Activated CD4-positive, alpha-beta T cell treated with anti-CD3 and anti-CD28 coated beads, Interleukin-2, amount 10 ng/mL, durations not matched to agents 24 days and 14 days (primary cell): ENCODE results near the gene PALLD. TPM values are rescaled to one million over a fixed set of nuclear protein-coding genes. Genes with fewer than 3 reads are reported as not detected.
"Not testable (repeated sequence)": the region's sequence is repeated elsewhere in the genome, so short reads cannot be mapped to it uniquely, and the experiment has no call there.

Experiments used
- DNase-seq: peaks from one replicate; pipeline ENCODE4 v3.0.0; 2022
- H3K27ac Mint-ChIP-seq: one replicate; pipeline ENCODE4 v1.8.0; 2022; ENCODE audit warnings: mild to moderate bottlenecking, mixed read lengths
- H3K27me3 Mint-ChIP-seq: one replicate; pipeline ENCODE4 v1.8.0; 2022; ENCODE audit warnings: mixed read lengths
- H3K36me3 Mint-ChIP-seq: one replicate; pipeline ENCODE4 v1.8.0; 2022; ENCODE audit warnings: low read depth, mild to moderate bottlenecking, mixed read lengths
- H3K4me1 Mint-ChIP-seq: one replicate; pipeline ENCODE4 v1.8.0; 2021; ENCODE audit warnings: mixed read lengths
- H3K4me3 Mint-ChIP-seq: one replicate; pipeline ENCODE4 v1.8.0; 2022; ENCODE audit warnings: mild to moderate bottlenecking, moderate library complexity, mixed read lengths
- H3K9me3 Mint-ChIP-seq: one replicate; pipeline ENCODE4 v1.8.0; 2021; ENCODE audit warnings: mixed read lengths
- intact Hi-C: fragments of 100-400 bp; cut with micrococcal nuclease; formaldehyde crosslinking; loops from one replicate; pipeline ENCODE4 v1.15.1; 2023
- total RNA-seq: library from RNA; stranded (reverse); gene quantifications from 2 replicates; pipeline ENCODE4 v1.2.3, GENCODE V29; 2022

PALLD gene
- total RNA-seq, 1 donor from 2014 or later = 34.3 TPM

GRCh38 chr4:168924667-168925066 lies 427.8 kb downstream of the PALLD start:
- intact Hi-C loops = loop anchor here (10.0 kb wide), 1 partner anchor 340 kb away; no protein-coding TSS in a partner anchor
- no peak for DNase-seq
- peaks cover 2% of the 10 kb centered on the region for H3K4me1 Mint-ChIP-seq
- no peaks in the 10 kb centered on the region for H3K27me3 Mint-ChIP-seq
- no peak overlapping the region for H3K27ac Mint-ChIP-seq
- peaks cover 8% of the 10 kb centered on the region for H3K36me3 Mint-ChIP-seq
- no peak overlapping the region for H3K4me3 Mint-ChIP-seq
- no peaks in the 10 kb centered on the region for H3K9me3 Mint-ChIP-seq

GRCh38 chr4:168925789-168926490 lies 429.1 kb downstream of the PALLD start:
- Mint-ChIP-seq H3K27ac (no peak overlapping the region), H3K4me3 (no peak overlapping the region), H3K36me3 (peaks cover 10% of the 10 kb centered on the region), H3K27me3 (no peaks in the 10 kb centered on the region), H3K9me3 (no peaks in the 10 kb centered on the region), H3K4me1 (peaks cover 2% of the 10 kb centered on the region)
- no peak for DNase-seq
- intact Hi-C loops = loop anchor here (10.0 kb wide), 1 partner anchor 341 kb away; no protein-coding TSS in a partner anchor

- intact Hi-C loops = loop anchor here (10.0 kb wide), 1 partner anchor 344 kb away; no protein-coding TSS in a partner anchor
- H3K4me1 Mint-ChIP-seq = peaks cover 2% of the 10 kb centered on the region
- H3K27me3 Mint-ChIP-seq = no peaks in the 10 kb centered on the region
- H3K4me3 Mint-ChIP-seq = no peak overlapping the region
- H3K9me3 Mint-ChIP-seq = peaks cover 16% of the 10 kb centered on the region
- DNase-seq = no peak
- peaks cover 17% of the 10 kb centered on the region for H3K36me3 Mint-ChIP-seq
- H3K27ac Mint-ChIP-seq = no peak overlapping the region
Observed at GRCh38 chr4:168928346-168928745, 431.5 kb downstream of the PALLD start.

- no peak for DNase-seq
- intact Hi-C loops = loop anchor here (10.0 kb wide), 1 partner anchor 344 kb away; no protein-coding TSS in a partner anchor
- no peaks in the 10 kb centered on the region for H3K27me3 Mint-ChIP-seq
- H3K9me3 Mint-ChIP-seq = peaks cover 20% of the 10 kb centered on the region
- no peak overlapping the region for H3K4me3 Mint-ChIP-seq
- peaks cover under 1% of the 10 kb centered on the region for H3K4me1 Mint-ChIP-seq
- no peak overlapping the region for H3K27ac Mint-ChIP-seq
- peaks cover 17% of the 10 kb centered on the region for H3K36me3 Mint-ChIP-seq
Observed at GRCh38 chr4:168928875-168929274, 432.0 kb downstream of the PALLD start.

- Mint-ChIP-seq H3K27me3 (no peaks in the 10 kb centered on the region), H3K36me3 (peaks cover 14% of the 10 kb centered on the region), H3K4me1 (no peaks in the 10 kb centered on the region), H3K27ac (no peak overlapping the region), H3K9me3 (peaks cover 20% of the 10 kb centered on the region), H3K4me3 (no peak overlapping the region)
- no peak for DNase-seq
- intact Hi-C loops = no loop called here
Observed at GRCh38 chr4:168930413-168931196, 433.8 kb downstream of the PALLD start.

GRCh38 chr4:168931215-168931650 lies 434.4 kb downstream of the PALLD start:
- Mint-ChIP-seq H3K27ac (no peak overlapping the region), H3K36me3 (peaks cover 14% of the 10 kb centered on the region), H3K4me1 (no peaks in the 10 kb centered on the region), H3K9me3 (peaks cover 20% of the 10 kb centered on the region), H3K4me3 (no peak overlapping the region), H3K27me3 (no peaks in the 10 kb centered on the region)
- intact Hi-C loops = no loop called here
- no peak for DNase-seq

- Mint-ChIP-seq H3K27ac (no peak overlapping the region), H3K4me3 (no peak overlapping the region), H3K4me1 (no peaks in the 10 kb centered on the region), H3K9me3 (peaks cover 27% of the 10 kb centered on the region), H3K27me3 (no peaks in the 10 kb centered on the region), H3K36me3 (peaks cover 13% of the 10 kb centered on the region)
- DNase-seq = no peak
- intact Hi-C loops = no loop called here
Observed at GRCh38 chr4:168932138-168932537, 435.3 kb downstream of the PALLD start.

- no peaks in the 10 kb centered on the region for H3K27me3 Mint-ChIP-seq
- no peak overlapping the region for H3K4me3 Mint-ChIP-seq
- no peak for DNase-seq
- intact Hi-C loops = no loop called here
- H3K9me3 Mint-ChIP-seq = peaks cover 38% of the 10 kb centered on the region
- H3K4me1 Mint-ChIP-seq = no peaks in the 10 kb centered on the region
- no peak overlapping the region for H3K27ac Mint-ChIP-seq
- H3K36me3 Mint-ChIP-seq = peaks cover 11% of the 10 kb centered on the region
Observed at GRCh38 chr4:168933423-168933822, 436.6 kb downstream of the PALLD start.

GRCh38 chr4:168937473-168937872 lies 440.6 kb downstream of the PALLD start:
- H3K9me3 Mint-ChIP-seq = peaks cover 28% of the 10 kb centered on the region
- H3K36me3 Mint-ChIP-seq, H3K4me3 Mint-ChIP-seq, H3K4me1 Mint-ChIP-seq, H3K27ac Mint-ChIP-seq, DNase-seq, H3K27me3 Mint-ChIP-seq, intact Hi-C loops: not testable (repeated sequence)

GRCh38 chr4:168942985-168943384 lies 446.1 kb downstream of the PALLD start:
- Mint-ChIP-seq H3K4me1 (no peaks in the 10 kb centered on the region), H3K4me3 (no peak overlapping the region), H3K9me3 (peaks cover 3% of the 10 kb centered on the region), H3K27me3 (peaks cover 2% of the 10 kb centered on the region), H3K36me3 (no peaks in the 10 kb centered on the region), H3K27ac (no peak overlapping the region)
- intact Hi-C loops = no loop called here
- DNase-seq = peak; percentile 62

- intact Hi-C loops = no loop called here
- H3K27ac Mint-ChIP-seq = no peak overlapping the region
- H3K27me3 Mint-ChIP-seq = peaks cover 10% of the 10 kb centered on the region
- H3K4me1 Mint-ChIP-seq = no peaks in the 10 kb centered on the region
- no peak for DNase-seq
- H3K36me3 Mint-ChIP-seq = no peaks in the 10 kb centered on the region
- no peak overlapping the region for H3K4me3 Mint-ChIP-seq
- peaks cover 4% of the 10 kb centered on the region for H3K9me3 Mint-ChIP-seq
Observed at GRCh38 chr4:168945291-168945690, 448.4 kb downstream of the PALLD start.

GRCh38 chr4:168952821-168953246 lies 456.0 kb downstream of the PALLD start:
- intact Hi-C loops, H3K4me1 Mint-ChIP-seq, H3K36me3 Mint-ChIP-seq, H3K4me3 Mint-ChIP-seq, H3K27ac Mint-ChIP-seq, H3K27me3 Mint-ChIP-seq, DNase-seq: not testable (repeated sequence)
- H3K9me3 Mint-ChIP-seq = peaks cover 14% of the 10 kb centered on the region

- Mint-ChIP-seq H3K4me1 (no peaks in the 10 kb centered on the region), H3K27me3 (no peaks in the 10 kb centered on the region), H3K4me3 (no peak overlapping the region), H3K9me3 (peaks cover 10% of the 10 kb centered on the region), H3K27ac (no peak overlapping the region), H3K36me3 (no peaks in the 10 kb centered on the region)
- DNase-seq = no peak
- intact Hi-C loops = no loop called here
Observed at GRCh38 chr4:168955674-168956073, 458.8 kb downstream of the PALLD start.

GRCh38 chr4:168960716-168961115 lies 463.9 kb downstream of the PALLD start:
- DNase-seq = no peak
- Mint-ChIP-seq H3K4me3 (no peak overlapping the region), H3K27me3 (no peaks in the 10 kb centered on the region), H3K27ac (no peak overlapping the region), H3K4me1 (no peaks in the 10 kb centered on the region), H3K36me3 (no peaks in the 10 kb centered on the region), H3K9me3 (peaks cover 8% of the 10 kb centered on the region)
- intact Hi-C loops = no loop called here
